Mucosa of rectum (tissue), 2 donors: Measurements from ENCODE around the gene CUL9.
"Not testable (repeated sequence)": the region's sequence is repeated elsewhere in the genome, so short reads cannot be mapped to it uniquely, and the experiment has no call there.

Experiments
- H3K27ac ChIP-seq, 2 donors: one replicate each; pipeline ENCODE4 v1.7.0; 2013; ENCODE audit warnings: inconsistent platforms in 2 of 2, low read depth in 2 of 2, low read length in 2 of 2
- H3K27me3 ChIP-seq, 2 donors: one replicate each; pipeline ENCODE4 v1.7.0; 2013; ENCODE audit warnings: low read length in 2 of 2; ENCODE audit not compliant: control insufficient read depth in 2 of 2, insufficient read depth in 2 of 2
- H3K36me3 ChIP-seq, 2 donors: one replicate each; pipeline ENCODE4 v1.7.0; 2013; ENCODE audit warnings: low read length in 2 of 2; ENCODE audit not compliant: control insufficient read depth in 2 of 2, insufficient read depth in 2 of 2
- H3K4me1 ChIP-seq, 2 donors: one replicate each; pipeline ENCODE4 v1.7.0; 2013; ENCODE audit warnings: low read length in 2 of 2, mild to moderate bottlenecking in 1 of 2; ENCODE audit not compliant: control insufficient read depth in 2 of 2, insufficient read depth in 2 of 2
- H3K4me3 ChIP-seq, 2 donors: one replicate each; pipeline ENCODE4 v1.7.0; 2013; ENCODE audit warnings: low read length in 2 of 2
- H3K9ac ChIP-seq, 2 donors: one replicate each; pipeline ENCODE4 v1.7.0; 2013; ENCODE audit warnings: low read length in 2 of 2, low read depth in 1 of 2, mild to moderate bottlenecking in 1 of 2
- H3K9me3 ChIP-seq, 2 donors: one replicate each; pipeline ENCODE4 v1.7.0; 2013; ENCODE audit warnings: low read length in 2 of 2; ENCODE audit not compliant: control insufficient read depth in 2 of 2
- donor health status: healthy.
- donor health status: Normal muscosa, but diverticular disease.

Gene CUL9

DNA sequence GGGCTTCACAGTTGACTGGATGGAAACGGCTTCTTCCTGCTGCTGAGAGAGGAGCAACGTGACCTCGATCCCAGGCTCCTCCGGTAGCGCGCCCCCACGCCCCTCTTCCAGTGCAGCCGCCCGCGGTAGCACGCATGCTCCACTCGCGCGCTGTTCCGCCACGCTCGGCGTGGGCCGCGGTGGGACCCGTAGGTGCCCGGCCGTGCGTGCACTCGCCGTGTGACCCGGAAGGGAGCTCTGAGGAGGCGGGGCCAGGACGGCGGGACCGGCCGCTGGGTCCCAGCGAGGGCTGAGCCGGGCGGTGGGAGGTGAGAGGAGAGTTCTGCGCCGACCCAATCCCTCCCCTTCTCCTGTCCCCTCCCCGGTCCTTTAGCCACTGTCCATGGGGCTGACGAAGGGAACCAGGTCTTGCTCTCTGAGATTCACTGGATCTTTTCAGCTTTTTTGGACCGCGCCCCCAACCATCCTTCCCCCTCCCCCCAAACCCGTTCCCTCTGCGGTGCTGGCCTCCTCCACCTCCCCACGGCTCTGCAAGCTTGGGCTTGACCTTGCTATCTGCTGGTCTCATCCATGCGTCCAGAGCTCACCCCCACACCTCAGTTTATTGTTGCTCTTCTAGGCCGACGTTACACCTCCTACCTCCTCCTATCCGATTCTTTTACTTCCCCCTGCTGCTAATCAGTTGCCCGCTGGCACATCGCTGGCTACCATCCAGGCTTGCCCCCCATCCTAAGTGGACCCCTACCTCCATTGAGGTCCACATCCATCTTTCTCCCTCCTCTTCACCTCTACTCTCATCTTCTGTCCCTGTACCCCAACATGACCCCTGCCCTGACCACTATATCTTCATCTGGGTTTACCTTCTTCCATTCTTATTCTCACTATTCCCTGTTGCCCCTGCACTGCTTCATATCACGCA is at the start of gene CUL9:
Gene CUL9 (plus strand): TSS at position 255 of the 919 bp plus-strand sequence. CDS start 2,115 bp downstream, outside the sequence.
- Histone ChIP-seq H3K27ac (peak within 1 kb of the TSS; percentile 69 to 75), H3K36me3 (peaks cover 33 to 41% of the 10 kb centered on the region in 2 donors), H3K9ac (peak within 1 kb of the TSS; percentile 86 to 90), H3K9me3 (no peaks in the 10 kb centered on the region), H3K27me3 (no peaks in the 10 kb centered on the region), H3K4me1 (peaks cover 6 to 17% of the 10 kb centered on the region in 2 donors), H3K4me3 (peak within 1 kb of the TSS; percentile 87 to 91)

DNA sequence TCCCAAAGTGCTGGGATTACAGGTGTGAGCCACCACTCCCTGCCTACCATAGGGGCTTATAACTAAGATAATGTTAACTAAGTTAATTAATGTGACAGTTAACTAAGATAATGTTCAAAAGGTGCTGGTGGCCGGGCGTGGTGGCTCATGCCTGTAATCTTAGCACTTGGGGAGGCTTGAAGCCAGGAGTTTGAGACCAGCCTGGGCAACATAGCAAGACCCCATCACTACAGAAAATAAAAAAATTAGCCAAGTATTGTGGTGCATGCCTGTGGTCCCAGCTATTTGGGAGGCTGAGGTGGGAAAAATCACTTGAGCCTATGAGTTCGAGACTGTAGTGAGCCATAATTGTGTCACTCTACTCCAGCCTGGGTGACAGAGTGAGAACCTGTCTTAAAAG is 43.7 kb upstream of the CUL9 start:
- no peaks in the 10 kb centered on the region for H3K9me3 ChIP-seq
- H3K4me3 ChIP-seq, result no peak overlapping the region
- no peak overlapping the region for H3K27ac ChIP-seq
- H3K27me3 ChIP-seq, result no peaks in the 10 kb centered on the region
- no peaks in the 10 kb centered on the region for H3K36me3 ChIP-seq
- H3K4me1 ChIP-seq, result peaks cover 0 to under 1% of the 10 kb centered on the region in 2 donors
- no peak overlapping the region for H3K9ac ChIP-seq

DNA sequence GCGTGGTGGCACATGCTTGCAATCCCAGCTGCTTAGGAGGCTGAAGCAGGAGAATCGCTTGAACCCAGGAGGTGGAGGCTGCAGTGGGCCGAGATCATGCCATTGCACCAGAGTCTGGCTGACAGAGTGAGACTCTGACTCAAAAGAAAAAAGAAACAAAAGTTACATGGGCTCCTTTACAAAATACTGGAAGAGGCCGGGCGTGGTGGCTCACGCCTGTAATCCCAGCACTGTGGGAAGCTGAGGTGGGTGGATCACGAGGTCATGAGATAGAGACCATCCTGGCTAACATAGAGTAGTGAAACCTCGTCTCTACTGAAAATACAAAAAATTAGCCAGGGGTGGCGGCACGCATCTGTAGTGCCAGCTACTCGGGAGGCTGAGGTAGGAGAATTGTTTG is 42.0 kb upstream of the CUL9 start:
- not testable (repeated sequence) for H3K27me3 ChIP-seq, H3K27ac ChIP-seq, H3K9ac ChIP-seq, H3K4me3 ChIP-seq, H3K36me3 ChIP-seq, H3K9me3 ChIP-seq, H3K4me1 ChIP-seq

DNA sequence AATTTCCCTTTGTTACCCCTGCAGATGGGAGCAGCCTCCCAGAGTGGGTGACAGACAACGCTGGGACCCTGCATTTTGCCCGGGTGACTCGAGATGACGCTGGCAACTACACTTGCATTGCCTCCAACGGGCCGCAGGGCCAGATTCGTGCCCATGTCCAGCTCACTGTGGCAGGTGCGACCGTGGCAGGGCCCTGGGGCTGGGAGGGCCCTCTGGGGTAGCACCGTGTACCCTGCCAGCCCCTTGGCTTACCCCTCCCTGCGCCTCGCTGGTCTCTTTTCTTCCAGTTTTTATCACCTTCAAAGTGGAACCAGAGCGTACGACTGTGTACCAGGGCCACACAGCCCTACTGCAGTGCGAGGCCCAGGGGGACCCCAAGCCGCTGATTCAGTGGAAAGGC is 40.4 kb upstream of the CUL9 start:
- H3K9ac ChIP-seq, result no peak overlapping the region
- no peaks in the 10 kb centered on the region for H3K9me3 ChIP-seq
- peaks cover 2 to 6% of the 10 kb centered on the region in 2 donors for H3K4me1 ChIP-seq
- H3K27ac ChIP-seq, result no peak overlapping the region
- no peak overlapping the region for H3K4me3 ChIP-seq
- H3K27me3 ChIP-seq, result no peaks in the 10 kb centered on the region
- H3K36me3 ChIP-seq, result no peaks in the 10 kb centered on the region

DNA sequence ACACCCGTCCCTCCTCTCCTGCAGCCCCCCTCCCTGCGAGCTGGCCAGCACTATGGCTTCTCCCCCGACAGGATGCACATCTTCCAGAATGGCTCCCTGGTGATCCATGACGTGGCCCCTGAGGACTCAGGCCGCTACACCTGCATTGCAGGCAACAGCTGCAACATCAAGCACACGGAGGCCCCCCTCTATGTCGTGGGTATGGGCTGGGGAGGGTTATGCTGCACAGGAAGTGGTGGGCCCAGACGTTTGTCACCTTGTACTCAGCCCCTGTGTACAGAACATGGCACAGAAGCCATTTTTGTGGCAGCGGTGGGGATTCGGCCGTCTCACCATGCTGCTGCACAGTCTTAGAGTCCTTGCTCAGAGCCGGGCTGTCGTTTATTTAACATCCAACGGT is 39.9 kb upstream of the CUL9 start:
- Histone ChIP-seq H3K9ac (no peak overlapping the region), H3K4me3 (no peak overlapping the region), H3K27ac (no peak overlapping the region), H3K4me1 (peaks cover 2 to 6% of the 10 kb centered on the region in 2 donors), H3K36me3 (no peaks in the 10 kb centered on the region), H3K27me3 (no peaks in the 10 kb centered on the region), H3K9me3 (no peaks in the 10 kb centered on the region)

DNA sequence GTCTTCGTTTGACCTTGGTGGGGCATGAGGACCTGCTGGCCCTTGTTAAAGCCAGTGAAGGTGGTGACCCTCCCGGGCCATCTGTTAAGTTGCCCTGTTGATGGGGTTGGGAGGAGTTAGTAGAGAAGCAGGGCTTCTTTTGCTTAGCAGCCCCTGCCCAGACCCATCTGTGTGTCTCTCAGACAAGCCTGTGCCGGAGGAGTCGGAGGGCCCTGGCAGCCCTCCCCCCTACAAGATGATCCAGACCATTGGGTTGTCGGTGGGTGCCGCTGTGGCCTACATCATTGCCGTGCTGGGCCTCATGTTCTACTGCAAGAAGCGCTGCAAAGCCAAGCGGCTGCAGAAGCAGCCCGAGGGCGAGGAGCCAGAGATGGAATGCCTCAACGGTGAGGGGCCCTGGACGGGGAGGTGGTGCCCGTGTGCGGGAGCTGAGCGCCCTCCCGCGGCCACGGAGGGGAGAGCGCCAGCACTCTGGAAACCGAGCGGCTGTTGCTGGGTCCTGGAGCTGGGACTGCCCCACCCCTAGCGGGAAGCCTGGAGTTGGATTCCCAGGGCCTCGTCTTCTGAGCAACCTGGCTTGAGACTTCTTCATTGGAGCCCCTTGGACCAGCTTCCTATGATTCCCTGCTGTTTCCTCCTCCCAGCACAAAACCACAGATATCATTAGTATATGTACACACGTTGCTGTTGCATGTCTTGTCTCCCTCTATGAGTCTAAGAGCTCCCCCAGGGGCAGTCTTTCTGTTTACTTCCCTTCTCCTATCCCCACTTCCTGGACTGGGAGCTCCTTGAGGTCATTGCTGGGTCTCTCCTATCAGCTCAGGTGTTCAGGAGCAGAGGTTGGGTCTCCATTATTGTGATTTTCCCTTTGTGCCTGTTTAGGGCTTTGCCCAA is 38.5 kb upstream of the CUL9 start:
- Histone ChIP-seq H3K4me3 (peak overlapping the region in 1 of 2 donors; percentile 37), H3K36me3 (no peaks in the 10 kb centered on the region), H3K4me1 (peaks cover 2 to 6% of the 10 kb centered on the region in 2 donors), H3K9me3 (no peaks in the 10 kb centered on the region), H3K27me3 (no peaks in the 10 kb centered on the region), H3K9ac (peak overlapping the region; percentile 11 to 20), H3K27ac (no peak overlapping the region)

DNA sequence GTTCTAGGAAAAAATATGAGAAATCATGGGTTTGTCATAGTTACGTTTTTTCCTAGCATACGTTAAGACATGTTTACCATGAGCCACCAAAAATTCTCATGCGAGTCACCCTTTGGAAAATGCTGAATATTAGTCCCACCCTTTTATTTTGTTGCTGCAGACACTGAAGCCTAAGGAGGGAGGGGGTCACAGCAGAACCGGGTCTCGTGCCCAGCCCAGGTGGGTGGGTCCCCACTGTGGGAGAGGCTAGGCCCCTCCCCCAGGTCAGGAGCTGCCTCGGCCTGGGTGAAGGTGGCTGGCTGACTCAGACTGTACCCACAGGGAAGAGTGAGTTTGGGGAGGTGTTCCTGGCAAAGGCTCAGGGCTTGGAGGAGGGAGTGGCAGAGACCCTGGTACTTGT is 37.1 kb upstream of the CUL9 start:
- Histone ChIP-seq H3K4me3 (no peak overlapping the region), H3K9me3 (no peaks in the 10 kb centered on the region), H3K9ac (no peak overlapping the region), H3K36me3 (no peaks in the 10 kb centered on the region), H3K27me3 (no peaks in the 10 kb centered on the region), H3K4me1 (peaks cover 2 to 6% of the 10 kb centered on the region in 2 donors), H3K27ac (no peak overlapping the region)

DNA sequence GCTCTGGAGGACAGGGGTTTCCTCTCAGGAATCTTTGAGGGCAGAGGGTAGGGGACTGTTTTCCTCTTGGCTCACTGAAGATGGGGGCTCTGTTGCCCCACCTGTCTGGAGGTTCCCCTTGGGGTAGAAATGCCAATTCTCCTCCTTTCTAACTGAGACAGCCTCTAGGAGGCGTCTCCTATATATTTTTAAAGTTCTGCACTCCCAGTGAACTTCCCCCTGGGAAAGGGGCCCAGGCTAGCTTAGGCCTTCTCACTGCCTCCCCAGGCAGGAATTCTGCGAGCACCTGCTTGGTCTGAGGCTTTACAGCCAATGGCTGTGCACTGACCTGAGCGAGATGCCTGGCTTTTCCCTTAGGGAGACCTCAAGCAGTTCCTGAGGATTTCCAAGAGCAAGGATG is 35.7 kb upstream of the CUL9 start:
- Histone ChIP-seq H3K9ac (no peak overlapping the region), H3K4me3 (no peak overlapping the region), H3K36me3 (no peaks in the 10 kb centered on the region), H3K27ac (no peak overlapping the region), H3K27me3 (no peaks in the 10 kb centered on the region), H3K9me3 (no peaks in the 10 kb centered on the region), H3K4me1 (peaks cover 5 to 11% of the 10 kb centered on the region in 2 donors)

DNA sequence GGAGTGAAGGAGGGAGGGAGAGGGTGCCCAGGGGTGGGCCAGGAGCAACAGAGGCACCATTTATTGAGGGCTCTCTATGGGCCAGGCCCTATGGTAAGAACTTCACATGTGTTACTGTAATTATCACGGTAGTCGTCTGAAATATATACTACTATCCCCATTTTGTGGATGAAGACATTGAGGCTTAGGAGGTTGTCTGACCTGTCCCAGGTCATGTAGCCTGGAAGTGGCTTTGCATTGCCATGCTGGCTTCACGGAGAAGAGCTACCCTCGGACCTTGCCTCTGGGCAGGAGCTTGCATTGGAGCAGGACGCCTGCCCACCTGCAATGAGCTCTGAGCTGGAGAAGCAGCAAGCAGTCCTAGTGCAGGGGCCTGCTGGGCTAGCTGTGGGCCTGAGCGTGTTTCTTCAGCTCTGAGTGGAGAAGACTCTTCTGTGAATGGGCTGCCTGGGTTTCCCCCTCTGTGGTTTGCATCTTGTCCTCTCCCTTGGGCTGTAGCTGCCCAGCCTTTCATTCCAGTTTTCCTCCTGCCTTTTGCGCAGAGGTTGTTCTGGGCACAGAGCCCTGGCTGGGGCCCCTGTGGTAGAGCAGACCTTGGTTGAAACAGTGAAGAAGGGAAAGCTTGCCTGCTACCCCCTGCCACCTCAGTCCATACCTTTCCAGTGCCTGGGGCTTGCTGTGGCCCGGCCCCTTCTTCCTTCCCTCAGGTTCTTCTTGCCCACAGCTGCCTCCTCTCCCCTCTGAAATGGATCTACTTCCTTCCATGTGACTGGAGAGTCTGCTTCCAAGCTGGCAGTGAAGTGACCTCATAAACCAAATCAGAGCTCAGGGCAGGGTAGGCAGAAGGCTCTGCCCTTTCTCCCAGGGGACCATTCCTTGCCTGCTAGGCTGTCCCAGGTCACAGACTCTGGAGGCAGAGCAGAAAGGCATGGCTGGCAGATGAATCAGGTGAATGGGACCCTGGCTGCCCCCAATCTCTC is 35.0 kb upstream of the CUL9 start:
- no peaks in the 10 kb centered on the region for H3K36me3 ChIP-seq
- H3K4me1 ChIP-seq, result peaks cover 5 to 11% of the 10 kb centered on the region in 2 donors
- H3K27ac ChIP-seq, result no peak overlapping the region
- no peak overlapping the region for H3K4me3 ChIP-seq
- H3K9ac ChIP-seq, result no peak overlapping the region
- no peaks in the 10 kb centered on the region for H3K9me3 ChIP-seq
- H3K27me3 ChIP-seq, result no peaks in the 10 kb centered on the region
